GM12892 (cell line): Measurements from ENCODE around the gene HADH.

Experiments used
- POLR2A ChIP-seq: IDR thresholded peaks from 2 replicates; pipeline ENCODE4 v1.6.1; 2011; ENCODE audit warnings: low read depth, low read length, control low read depth
- TAF1 ChIP-seq: IDR thresholded peaks from 2 replicates; pipeline ENCODE4 v1.6.1; 2011; ENCODE audit warnings: low read depth, mild to moderate bottlenecking, control low read depth, low read length, borderline replicate concordance

DNA sequence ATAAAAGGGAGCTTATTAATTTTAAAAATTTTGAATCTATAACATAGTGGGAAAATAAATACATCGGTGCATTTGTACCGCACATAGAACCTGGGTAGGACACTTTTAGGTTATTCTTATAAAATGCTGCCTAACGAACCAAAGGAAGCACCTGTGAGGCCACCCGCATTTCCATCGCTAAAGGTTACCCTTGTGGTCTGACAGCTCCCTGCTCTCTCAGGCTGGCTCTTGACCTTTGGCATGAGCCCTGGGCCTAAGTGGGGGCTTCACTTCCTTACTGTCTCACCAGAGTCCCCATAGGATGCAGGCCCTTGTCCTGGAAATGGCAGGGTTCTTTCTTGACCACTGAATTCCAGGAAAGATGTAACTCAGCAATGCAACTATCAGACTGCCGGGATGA is 46.0 kb downstream of the HADH start:
- TF ChIP-seq POLR2A = no peak
- no peak for TF ChIP-seq TAF1
